ENCODE data around the gene CCND3. TPM values are rescaled to one million over a fixed set of nuclear protein-coding genes. Genes with fewer than 3 reads are reported as not detected.

CCND3 gene
- total and polyA plus RNA-seq, 2 of the 8 experiments (the other 6 are each of a cell fraction or from before 2014, with no cell fraction given), result 30.6 to 32.9 TPM

GRCh38 chr6:41939176-41939847 lies 2.3 kb downstream of the CCND3 start (continued):
- TF ChIP-seq SP1 (IDR thresholded peaks at IDR 0.05; ENCODE audit: low read depth, low read length), result peak; percentile 68; the same call in 1 of the 2 replicates
- TF ChIP-seq TBP (IDR thresholded peaks at IDR 0.05; ENCODE audit: low read depth, low read length), result peak; percentile 31; the same call in 1 of the 2 replicates

Data from H1 (cell line).